Measurements from ENCODE around the gene CIB4.
A peak's percentile ranks its signal among the peaks of the same experiment; 100 is the strongest.

Gene CIB4

GRCh38 chr2:26541401-26542193, 99.6 kb downstream of the CIB4 start:
- DNase-seq, result no peak

GRCh38 chr2:26540961-26541360, 100.2 kb downstream of the CIB4 start:
- peak; percentile 23 for DNase-seq

- DNase-seq, result peak; percentile 56
These were observed 100.9 kb downstream of the CIB4 start for GRCh38 chr2:26540306-26540705.

- no peak for DNase-seq
These were observed 103.2 kb downstream of the CIB4 start for GRCh38 chr2:26537826-26538475.

- DNase-seq, result peak; percentile 30
These were observed 103.9 kb downstream of the CIB4 start for GRCh38 chr2:26537069-26537825.

GRCh38 chr2:26536371-26537068, 104.6 kb downstream of the CIB4 start:
- peak; percentile 47 for DNase-seq

- peak; percentile 50 for DNase-seq
These were observed 105.4 kb downstream of the CIB4 start for GRCh38 chr2:26535663-26536275.

- no peak for DNase-seq
These were observed 106.1 kb downstream of the CIB4 start for GRCh38 chr2:26534865-26535662.

- no peak for DNase-seq
These were observed 106.9 kb downstream of the CIB4 start for GRCh38 chr2:26534098-26534864.

GRCh38 chr2:26533661-26534060, 107.5 kb downstream of the CIB4 start:
- DNase-seq, result peak; percentile 41

GRCh38 chr2:26532301-26533250, 108.6 kb downstream of the CIB4 start:
- DNase-seq, result peak; percentile 44

Data from islet precursor cell (in vitro differentiated cells).